HL-60/S4 (cell line): ENCODE results near the gene HPCAL4.

ENCODE experiments used
- in situ Hi-C: fragments of 300-500 bp; cut with MboI; formaldehyde crosslinking; loops from 2 replicates; pipeline ENCODE4 v1.14.3; 2022; ENCODE audit warnings: low sequenced_read_pairs

Gene HPCAL4

DNA sequence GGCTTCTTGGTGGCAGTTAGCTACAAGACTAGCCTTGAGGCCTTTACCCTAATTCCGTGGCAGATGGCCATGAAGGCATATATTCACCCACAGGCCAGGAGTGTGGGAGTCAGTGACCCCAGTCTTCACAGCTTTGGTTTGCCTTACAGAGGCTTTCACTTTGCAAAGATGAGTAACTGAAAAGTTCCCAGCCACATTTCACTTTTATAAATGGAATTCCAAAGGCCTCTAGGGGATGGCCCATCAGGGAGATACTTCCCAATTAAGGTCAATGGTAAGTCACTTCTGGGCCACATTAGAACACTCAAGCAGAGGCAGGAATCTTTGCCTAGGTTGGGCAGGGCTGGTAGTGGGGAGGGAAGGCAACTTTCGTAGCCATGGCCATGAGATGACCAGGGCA lies 38.7 kb downstream of the HPCAL4 start:
- in situ Hi-C loops, result no loop called here

DNA sequence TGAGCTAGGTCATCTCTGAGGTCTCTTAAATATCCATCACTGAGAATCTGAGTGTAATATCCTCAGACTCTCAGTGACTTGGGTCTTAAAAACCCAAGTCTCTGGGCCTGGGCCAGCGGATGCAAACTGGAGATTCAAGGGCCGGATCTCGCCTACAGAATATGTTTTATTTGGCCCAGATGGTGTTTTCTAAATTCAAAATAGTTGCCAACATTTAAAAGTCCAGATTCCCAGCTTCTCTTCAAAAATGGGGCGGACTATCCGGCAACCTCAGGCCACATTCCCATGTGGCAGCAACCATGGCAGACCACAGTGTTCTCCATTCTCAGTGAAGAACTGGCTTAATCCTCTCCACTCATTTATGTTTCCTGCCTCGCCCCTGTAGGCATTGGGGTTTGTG lies 39.1 kb downstream of the HPCAL4 start:
- in situ Hi-C loops, result no loop called here

DNA sequence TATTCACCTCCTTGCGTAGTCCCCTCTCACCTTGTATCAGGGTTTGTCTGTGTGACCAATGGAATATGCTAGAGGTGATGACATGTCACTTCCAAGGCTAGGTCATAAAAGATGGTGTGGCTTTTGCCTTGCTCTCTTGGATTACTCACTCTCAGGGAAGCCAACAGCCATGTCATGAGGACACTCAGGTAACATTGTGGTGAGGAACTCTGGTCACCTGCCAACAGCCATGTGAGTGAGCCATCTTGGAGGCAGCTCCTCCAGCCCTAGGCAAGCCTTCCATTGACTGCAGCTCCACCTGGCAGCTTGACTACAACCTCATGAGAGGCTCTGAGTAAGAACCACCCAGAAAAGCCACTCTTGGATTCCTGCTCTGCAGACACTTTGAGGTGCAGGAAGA lies 40.8 kb downstream of the HPCAL4 start:
- in situ Hi-C loops, result no loop called here

DNA sequence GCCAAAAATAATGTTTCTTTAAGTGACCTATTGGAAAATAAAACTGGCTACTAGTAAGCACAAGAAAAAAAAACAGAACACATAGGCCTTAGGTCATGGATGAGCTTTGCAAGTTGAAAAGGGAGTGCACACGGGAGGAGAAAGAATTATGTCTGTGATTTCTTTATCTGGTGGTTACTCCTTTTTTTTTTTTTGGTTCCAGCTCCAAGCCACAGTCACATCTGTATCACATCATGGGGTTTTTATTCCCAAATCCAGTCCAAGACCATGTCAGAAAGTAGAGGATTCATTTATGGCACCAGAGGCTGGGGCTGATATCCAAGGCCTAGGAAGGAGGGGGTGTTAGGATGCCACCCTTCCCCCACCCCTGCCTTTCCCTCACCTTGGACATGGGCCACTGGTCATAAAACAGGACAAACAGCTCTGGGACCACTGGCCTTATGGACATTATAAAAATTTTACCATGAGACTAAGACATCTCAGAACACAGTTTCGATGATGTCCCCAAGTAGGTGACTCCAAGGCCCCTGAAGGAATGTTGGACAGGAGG lies 41.5 kb downstream of the HPCAL4 start:
- in situ Hi-C loops, result no loop called here

DNA sequence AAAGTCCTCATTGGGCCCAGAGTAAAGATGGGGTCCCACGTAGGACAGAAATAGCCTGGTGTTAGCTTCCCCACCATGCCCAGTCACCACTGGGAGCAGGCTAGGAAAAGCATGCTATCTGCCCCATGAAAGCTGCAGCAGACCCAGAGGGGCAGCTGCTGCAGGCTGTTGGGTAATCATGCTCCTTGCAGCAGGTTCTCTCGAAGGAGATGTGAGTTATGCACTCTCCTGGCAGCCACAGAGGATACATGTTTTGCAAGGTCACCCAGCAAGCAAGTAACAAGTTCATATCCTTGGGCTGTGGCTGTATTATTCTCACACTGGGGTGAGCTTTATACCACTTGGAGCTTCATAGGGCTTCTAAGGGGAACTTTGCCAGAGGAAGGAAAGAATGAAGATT lies 42.7 kb downstream of the HPCAL4 start:
- in situ Hi-C loops, result no loop called here

- in situ Hi-C loops, result no loop called here
These were observed 44.0 kb downstream of the HPCAL4 start for GRCh38 chr1:39647247-39647646.

GRCh38 chr1:39646232-39647081 lies 44.8 kb downstream of the HPCAL4 start:
- in situ Hi-C loops, result no loop called here

DNA sequence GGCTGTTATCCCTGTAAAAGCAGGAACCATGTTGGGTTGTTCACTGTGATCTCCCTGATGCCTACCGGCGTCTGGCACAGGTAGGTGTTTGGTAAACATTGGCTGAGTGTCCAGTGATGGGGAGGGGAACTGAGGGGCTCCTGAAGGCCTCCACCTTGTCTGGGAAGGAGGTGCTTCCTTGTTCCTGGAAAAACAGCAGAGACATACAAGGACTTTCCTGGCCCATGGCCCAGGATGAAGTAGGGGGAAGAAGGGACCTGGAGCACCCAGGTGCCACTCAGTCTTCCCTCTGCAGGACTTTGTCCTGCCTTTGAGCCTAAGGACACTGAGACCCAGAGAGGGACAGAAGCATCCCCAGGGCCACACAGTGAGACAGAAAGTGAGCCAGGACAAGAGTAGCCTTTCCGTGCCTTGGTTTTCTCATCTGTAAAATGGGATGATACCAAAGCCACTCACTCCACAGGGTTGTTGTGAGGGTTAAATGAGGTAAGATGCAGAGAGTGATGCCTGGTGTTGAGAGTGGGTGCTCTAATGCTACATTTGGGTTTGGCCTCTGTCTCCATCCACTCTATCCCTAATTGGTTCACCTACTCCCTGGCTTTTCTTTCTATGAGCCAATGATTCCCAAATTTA lies 45.7 kb downstream of the HPCAL4 start:
- in situ Hi-C loops, result no loop called here

GRCh38 chr1:39643705-39644104 lies 47.5 kb downstream of the HPCAL4 start:
- in situ Hi-C loops, result no loop called here

- in situ Hi-C loops, result no loop called here
These were observed 48.4 kb downstream of the HPCAL4 start for GRCh38 chr1:39642796-39643195.

- in situ Hi-C loops, result no loop called here
These were observed 50.4 kb downstream of the HPCAL4 start for GRCh38 chr1:39640861-39641260.

- in situ Hi-C loops, result no loop called here
These were observed 51.7 kb downstream of the HPCAL4 start, which contains the start of gene HEYL for GRCh38 chr1:39639305-39640130. Gene HEYL, minus strand, starts transcription at chr1:39639643. Its CDS starts 18 bp downstream, at chr1:39639625.

GRCh38 chr1:39638965-39639304 lies 52.3 kb downstream of the HPCAL4 start:
- in situ Hi-C loops, result no loop called here

DNA sequence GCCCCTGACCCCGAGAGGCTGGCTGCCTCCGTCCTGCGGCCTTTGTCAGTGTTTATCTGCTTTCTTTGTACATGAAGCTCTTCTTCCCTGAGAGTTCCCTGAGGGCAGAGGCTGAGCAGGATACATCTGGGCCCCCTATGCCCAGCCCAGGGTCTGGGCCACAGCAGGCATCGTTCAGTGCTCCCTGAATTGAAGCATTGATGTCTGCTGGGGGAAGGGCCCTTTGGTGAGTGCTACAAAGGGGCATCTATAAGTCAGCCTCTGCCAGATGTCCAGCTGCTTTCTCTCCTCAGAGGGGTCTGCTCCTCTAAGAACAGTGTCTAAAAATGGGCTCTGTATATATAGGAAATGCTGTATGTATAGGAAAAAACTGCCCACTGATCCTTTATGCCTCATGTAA lies 53.9 kb downstream of the HPCAL4 start:
- in situ Hi-C loops, result no loop called here

GRCh38 chr1:39635871-39636210 lies 55.4 kb downstream of the HPCAL4 start:
- in situ Hi-C loops, result no loop called here

DNA sequence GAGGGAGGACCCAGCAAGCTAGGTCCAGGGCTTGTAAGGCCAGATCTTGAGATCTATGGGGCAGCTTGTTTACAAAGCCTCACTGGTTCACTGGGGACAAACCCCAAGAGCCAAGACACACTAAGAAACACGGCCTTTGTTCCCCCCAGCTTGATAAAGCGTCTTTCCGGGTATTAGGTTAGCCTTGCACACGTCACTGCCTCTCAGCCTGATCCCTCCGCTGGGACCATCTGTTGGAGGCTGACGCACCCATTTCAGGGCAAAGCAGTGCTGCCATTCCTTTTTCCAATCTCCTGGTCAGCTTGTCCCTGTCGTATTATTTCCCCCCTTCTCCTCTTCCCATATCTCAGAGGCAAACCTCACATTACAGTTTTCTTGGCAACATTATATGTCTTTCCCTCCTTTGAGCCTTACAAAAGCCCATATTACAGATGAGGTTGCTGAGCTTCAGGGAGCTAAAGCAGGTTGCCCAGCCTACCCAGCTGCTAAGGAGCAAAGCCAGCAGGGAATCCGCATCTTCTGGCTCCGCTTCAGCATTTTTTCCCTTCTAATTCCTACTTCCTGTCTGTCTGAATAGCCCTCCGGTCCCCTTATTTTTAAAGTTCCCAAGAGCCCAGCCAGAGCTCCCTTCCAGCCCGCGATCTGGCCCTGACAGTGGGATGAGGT lies 55.9 kb downstream of the HPCAL4 start:
- in situ Hi-C loops, result no loop called here

- in situ Hi-C loops, result no loop called here
These were observed 57.8 kb downstream of the HPCAL4 start for GRCh38 chr1:39633422-39633821.

- in situ Hi-C loops, result no loop called here
These were observed 58.4 kb downstream of the HPCAL4 start for GRCh38 chr1:39632682-39633417.

- in situ Hi-C loops, result no loop called here
These were observed 58.9 kb downstream of the HPCAL4 start for GRCh38 chr1:39632323-39632681.
